Measurements from ENCODE around the gene TRIM31. TPM values are rescaled to one million over a fixed set of nuclear protein-coding genes. Genes with fewer than 3 reads are reported as not detected.

Gene TRIM31
- total and polyA plus RNA-seq, 2 of the 4 experiments (the other 2 are of a cell fraction), result not detected

- H2BK15ac ChIP-seq (ENCODE audit: low read depth, low read length), result no peak overlapping the region
- ChIA-PET CTCF (interaction anchor here (0.6 kb wide), 1 partner anchor 430 kb away, joined by 3 read pairs; no protein-coding TSS in a partner anchor), POLR2A (ENCODE audit: unreplicated experiment) (no interaction called here)
- no peak overlapping the region for H2AK5ac ChIP-seq (ENCODE audit: low read depth, low read length)
- H3K14ac ChIP-seq (replicated peaks; ENCODE audit: low read depth, low read length), result no peak overlapping the region
- H2BK20ac ChIP-seq (ENCODE audit: low read depth, low read length), result no peak overlapping the region
- BruUV-seq (replicated peaks), result no TSS peak
- peaks cover 3% of the 10 kb centered on the region for H3K4me1 ChIP-seq (ENCODE audit: control insufficient read depth, insufficient read depth, low read length)
- peak overlapping the region; percentile 14; the same call in 1 of the 2 replicates for H2BK120ac ChIP-seq (ENCODE audit: low read depth, low read length)
- intact Hi-C loops (cut with micrococcal nuclease), result no loop called here
- peak; percentile 33; the same call in 1 of the 2 replicates for TF ChIP-seq USF2 (IDR thresholded peaks at IDR 0.05; ENCODE audit: low read depth, low read length)
- TF ChIP-seq MAZ (IDR thresholded peaks at IDR 0.05; ENCODE audit: borderline replicate concordance, low read depth, low read length), result no peak
- H4K20me1 ChIP-seq (ENCODE audit: insufficient read depth, low read length), result no peaks in the 10 kb centered on the region
- no peak overlapping the region for H2BK5ac ChIP-seq (ENCODE audit: low read depth, low read length, poor library complexity, severe bottlenecking)
- no peak overlapping the region for H4K91ac ChIP-seq (ENCODE audit: insufficient read depth, low read depth, low read length)
- in situ Hi-C loops (cut with MboI; ENCODE audit: low sequenced_read_pairs), result no loop called here
- no peak overlapping the region for H3K27ac ChIP-seq (ENCODE audit: insufficient read depth, low read length)
- peak; percentile 59 for DNase-seq
- H2AFZ ChIP-seq (replicated peaks; ENCODE audit: low read length, poor library complexity), result peak overlapping the region; percentile 80
- peaks cover 33% of the 10 kb centered on the region for H3K27me3 ChIP-seq (ENCODE audit: control insufficient read depth, insufficient read depth, low read length)
- ATAC-seq (ENCODE audit: low read depth), result peak; percentile 91
- H3K9me1 ChIP-seq (ENCODE audit: insufficient read depth, low read length), result no peaks in the 10 kb centered on the region
- dilution Hi-C loops (cut with HindIII; ENCODE audit: low sequenced_read_pairs, unreplicated experiment), result no loop called here
- H3K9ac ChIP-seq (ENCODE audit: low read depth, low read length), result no peak overlapping the region
- H4K5ac ChIP-seq (ENCODE audit: low read depth, low read length), result no peak overlapping the region
- H3K56ac ChIP-seq (ENCODE audit: extremely low read depth, insufficient read depth, low read length), result no peak overlapping the region
- 75% methylated on average over 1 of the region's 11 CpGs; no CpG with 5 or more reads in 1 of the 2 experiments for WGBS, 2 experiments (ENCODE audit: extremely low coverage in 2 of 2, insufficient read length in 1 of 2)
- H3K36me3 ChIP-seq (ENCODE audit: control insufficient read depth, insufficient read depth, low read length), result no peaks in the 10 kb centered on the region
- H2AK9ac ChIP-seq (replicated peaks; ENCODE audit: low read depth, low read length, poor library complexity), result peak overlapping the region; percentile 34
- peak overlapping the region in 1 of 2 experiments; percentile 66; a peak in 1 of 4 replicates for H4K8ac ChIP-seq (ENCODE audit: low read depth in 2 of 2, low read length in 2 of 2)
- no peak overlapping the region for H3K18ac ChIP-seq (ENCODE audit: low read depth, low read length)
- 0 out of 2 replicates have a peak overlapping the region, but pooled peaks have one; percentile 22 for H3K4ac ChIP-seq (ENCODE audit: low read depth, low read length)
- H3K4me3 ChIP-seq (ENCODE audit: insufficient read depth, low read depth, low read length), result no peak overlapping the region
- no peaks in the 10 kb centered on the region for H3K9me3 ChIP-seq (ENCODE audit: control insufficient read depth, insufficient read depth, low read length)
- H3K4me2 ChIP-seq (ENCODE audit: low read depth, low read length), result no peak overlapping the region
- no peaks in the 10 kb centered on the region for H3K79me1 ChIP-seq (ENCODE audit: low read depth in 1 of 2, low read length in 2 of 2)
- no peak overlapping the region for H3K23ac ChIP-seq (ENCODE audit: low read depth, low read length)
Measured at GRCh38 chr6:30091577-30092381, 21.1 kb downstream of the TRIM31 start.
